Activated B cell treated with CpG ODN at 0.5 μM for 24 hours (primary cell): ENCODE data around the gene KRT1. TPM values are rescaled to one million over a fixed set of nuclear protein-coding genes. Genes with fewer than 3 reads are reported as not detected.

Experiments
- ATAC-seq: fragments of 200-7000 bp; cut with Tn5 transposase; one replicate; pipeline ENCODE4 v1.10.0; 2021; ENCODE audit warnings: low read depth, mild to moderate bottlenecking, moderate library complexity
- CTCF ChIA-PET: fragments of 350-600 bp; sonication (Branson Sonifier 250); formaldehyde crosslinking; loops from one replicate; lab custom pipeline; 2021; ENCODE audit warnings: antibody characterized with exemption; lab: Charles Lee
- POLR2A ChIA-PET: fragments of 350-600 bp; sonication (Branson Sonifier 250); formaldehyde crosslinking; loops from one replicate; lab custom pipeline; 2021; ENCODE audit warnings: antibody characterized with exemption; lab: Charles Lee
- DNase-seq: peaks from one replicate; pipeline ENCODE4 v3.0.0; 2022
- H3K27ac Mint-ChIP-seq: one replicate; pipeline ENCODE4 v1.8.0; 2020; ENCODE audit warnings: mixed read lengths
- H3K27me3 Mint-ChIP-seq: one replicate; pipeline ENCODE4 v1.8.0; 2021; ENCODE audit warnings: mixed read lengths
- H3K36me3 Mint-ChIP-seq: one replicate; pipeline ENCODE4 v1.8.0; 2021; ENCODE audit warnings: low read depth, mixed read lengths
- H3K4me1 Mint-ChIP-seq: one replicate; pipeline ENCODE4 v1.8.0; 2021; ENCODE audit warnings: mixed read lengths
- H3K4me3 Mint-ChIP-seq: one replicate; pipeline ENCODE4 v1.8.0; 2020; ENCODE audit warnings: mild to moderate bottlenecking, mixed read lengths
- H3K9me3 Mint-ChIP-seq: one replicate; pipeline ENCODE4 v1.8.0; 2020; ENCODE audit warnings: mixed read lengths
- CTCF ChIP-seq: fragments of 200-600 bp; IDR thresholded peaks from one replicate; pipeline ENCODE4 v1.8.0; 2022; ENCODE audit warnings: antibody characterized with exemption, mild to moderate bottlenecking
- intact Hi-C: fragments of 100-400 bp; cut with micrococcal nuclease; formaldehyde crosslinking; loops from one replicate; pipeline ENCODE4 v1.15.1; 2024
- total RNA-seq: library from RNA; stranded (reverse); gene quantifications from 2 replicates; pipeline ENCODE4 v1.2.3, GENCODE V29; 2022

KRT1 gene
- total RNA-seq, 1 donor from 2014 or later = not detected

- intact Hi-C loops = no loop called here
- Mint-ChIP-seq H3K27ac (no peak overlapping the region), H3K4me1 (no peaks in the 10 kb centered on the region), H3K36me3 (no peaks in the 10 kb centered on the region), H3K4me3 (no peak overlapping the region), H3K9me3 (no peaks in the 10 kb centered on the region), H3K27me3 (peaks cover 8% of the 10 kb centered on the region)
- ATAC-seq = no peak
- ChIA-PET CTCF (no interaction called here), POLR2A (no interaction called here)
- TF ChIP-seq CTCF = no peak
- no peak for DNase-seq
These were observed 5.8 kb downstream of the KRT1 start for GRCh38 chr12:52674433-52674775.

GRCh38 chr12:52673713-52674432 lies 6.3 kb downstream of the KRT1 start:
- Mint-ChIP-seq H3K9me3 (no peaks in the 10 kb centered on the region), H3K36me3 (no peaks in the 10 kb centered on the region), H3K4me1 (no peaks in the 10 kb centered on the region), H3K4me3 (no peak overlapping the region), H3K27me3 (peaks cover 8% of the 10 kb centered on the region), H3K27ac (no peak overlapping the region)
- POLR2A ChIA-PET = no interaction called here
- DNase-seq (no peak), ATAC-seq (no peak)
- intact Hi-C loops = no loop called here
- CTCF ChIA-PET = no interaction called here
- TF ChIP-seq CTCF = no peak

- ChIA-PET POLR2A (no interaction called here), CTCF (no interaction called here)
- Mint-ChIP-seq H3K4me3 (no peak overlapping the region), H3K36me3 (no peaks in the 10 kb centered on the region), H3K9me3 (no peaks in the 10 kb centered on the region), H3K4me1 (no peaks in the 10 kb centered on the region), H3K27me3 (peaks cover 8% of the 10 kb centered on the region), H3K27ac (no peak overlapping the region)
- intact Hi-C loops = no loop called here
- ATAC-seq (no peak), DNase-seq (no peak)
- TF ChIP-seq CTCF = no peak
These were observed 7.0 kb downstream of the KRT1 start for GRCh38 chr12:52673217-52673616.

- H3K36me3 Mint-ChIP-seq = no peaks in the 10 kb centered on the region
- intact Hi-C loops = no loop called here
- no peaks in the 10 kb centered on the region for H3K4me1 Mint-ChIP-seq
- no peaks in the 10 kb centered on the region for H3K9me3 Mint-ChIP-seq
- POLR2A ChIA-PET = no interaction called here
- peaks cover 8% of the 10 kb centered on the region for H3K27me3 Mint-ChIP-seq
- CTCF ChIA-PET = no interaction called here
- TF ChIP-seq CTCF = no peak
- H3K27ac Mint-ChIP-seq = no peak overlapping the region
- DNase-seq (no peak), ATAC-seq (no peak)
- H3K4me3 Mint-ChIP-seq = no peak overlapping the region
These were observed 7.8 kb downstream of the KRT1 start for GRCh38 chr12:52672321-52672933.

GRCh38 chr12:52670961-52671360 lies 9.2 kb downstream of the KRT1 start:
- ATAC-seq (no peak), DNase-seq (no peak)
- intact Hi-C loops = no loop called here
- Mint-ChIP-seq H3K27me3 (peaks cover 8% of the 10 kb centered on the region), H3K4me3 (no peak overlapping the region), H3K36me3 (no peaks in the 10 kb centered on the region), H3K4me1 (no peaks in the 10 kb centered on the region), H3K27ac (no peak overlapping the region), H3K9me3 (no peaks in the 10 kb centered on the region)
- POLR2A ChIA-PET = no interaction called here
- no peak for TF ChIP-seq CTCF
- CTCF ChIA-PET = no interaction called here
